ENCODE measurements around the gene TIMD4.
"Not testable (repeated sequence)": the region's sequence is repeated elsewhere in the genome, so short reads cannot be mapped to it uniquely, and the experiment has no call there.

The TIMD4 gene

GRCh38 chr5:156963125-156963524 is at the start of gene TIMD4:
Gene TIMD4, minus strand, starts transcription at chr5:156963226. Its CDS starts 28 bp downstream, at chr5:156963198.
- in situ Hi-C loops (cut with MboI; ENCODE audit: low sequenced_read_pairs) = no loop called here

DNA sequence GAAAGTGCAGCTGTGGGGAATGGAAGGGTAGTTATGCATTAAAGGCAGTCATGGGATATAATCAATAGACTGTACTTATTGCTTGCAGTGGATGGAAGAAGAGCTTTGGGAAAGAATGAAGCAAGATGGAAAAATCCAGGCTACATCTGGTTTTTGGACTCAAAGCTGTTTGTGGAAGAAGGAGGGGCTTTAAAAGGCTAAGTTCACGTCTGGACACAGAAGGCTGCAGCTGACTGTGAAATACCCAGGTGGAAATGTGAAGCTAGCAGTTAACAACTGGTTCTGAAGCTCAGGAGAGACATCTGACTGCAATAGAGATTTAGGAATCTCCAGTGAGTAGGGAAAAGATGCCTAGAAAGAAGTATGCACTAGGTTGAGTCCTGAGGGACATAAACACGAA is 43.2 kb upstream of the TIMD4 start:
- in situ Hi-C loops (cut with MboI; ENCODE audit: low sequenced_read_pairs) = no loop called here

- in situ Hi-C loops (cut with MboI; ENCODE audit: low sequenced_read_pairs) = no loop called here
Measured at GRCh38 chr5:157004893-157005551, 42.0 kb upstream of the TIMD4 start.

DNA sequence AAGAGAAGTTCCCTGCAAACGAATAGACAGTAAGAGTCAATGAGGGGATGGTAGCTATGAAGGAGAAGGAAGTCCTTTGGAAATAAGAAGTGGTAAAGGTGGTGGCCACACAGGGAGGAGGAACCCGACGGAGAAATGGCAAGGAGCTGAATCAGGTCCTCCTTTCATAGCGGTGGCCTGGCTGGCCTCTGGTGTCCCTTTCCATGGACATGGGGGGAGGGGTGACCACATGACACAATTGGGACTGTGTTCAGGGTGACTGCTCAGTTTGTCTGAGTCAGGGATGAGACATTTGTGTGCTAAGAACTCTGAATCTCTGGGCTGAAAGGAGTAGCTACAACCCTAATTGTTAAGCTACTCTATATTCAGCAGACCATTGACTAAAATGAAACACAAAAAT is 28.7 kb upstream of the TIMD4 start:
- in situ Hi-C loops (cut with MboI; ENCODE audit: low sequenced_read_pairs) = no loop called here

DNA sequence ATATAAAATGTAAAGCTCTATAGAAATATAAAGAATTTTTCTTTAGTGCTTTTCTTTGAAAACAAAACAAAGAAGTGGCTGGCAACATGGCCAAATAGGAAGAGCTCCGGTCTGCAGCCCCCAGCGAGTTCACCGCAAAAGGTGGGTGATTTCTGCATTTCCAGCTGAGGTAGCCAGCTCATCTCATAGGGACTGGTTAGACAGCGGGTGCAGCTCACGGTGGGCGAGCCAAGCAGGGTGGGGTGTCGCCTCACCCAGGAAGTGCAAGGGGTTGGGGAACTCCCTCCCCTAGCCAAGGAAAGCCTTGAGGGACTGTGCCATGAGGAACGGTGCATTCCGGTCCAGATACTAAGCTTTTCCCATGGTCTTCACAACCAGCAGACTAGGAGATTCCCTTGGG is 21.0 kb upstream of the TIMD4 start:
- in situ Hi-C loops (cut with MboI; ENCODE audit: low sequenced_read_pairs) = no loop called here

- in situ Hi-C loops (cut with MboI; ENCODE audit: low sequenced_read_pairs) = no loop called here
Measured at GRCh38 chr5:156981481-156981880, 18.5 kb upstream of the TIMD4 start.

DNA sequence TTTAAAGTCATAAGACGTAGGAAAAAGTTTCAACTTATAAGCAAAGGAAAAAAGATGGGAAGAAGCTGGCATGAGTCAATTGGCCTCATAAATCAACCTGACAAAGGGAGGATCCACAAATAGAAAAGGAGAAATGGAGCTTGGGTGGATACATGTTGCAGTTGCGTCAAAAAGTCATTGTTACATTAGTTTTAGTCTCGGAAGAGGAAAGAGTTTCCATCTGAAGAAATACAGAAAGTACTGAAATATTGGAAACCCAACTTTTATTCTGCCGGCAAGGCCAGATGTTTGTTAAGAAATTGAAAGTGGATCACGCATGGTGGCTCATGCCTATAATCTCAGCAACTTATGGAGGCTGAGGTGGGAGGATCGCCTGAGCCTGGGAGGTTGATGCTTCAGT is 11.3 kb upstream of the TIMD4 start:
- in situ Hi-C loops (cut with MboI; ENCODE audit: low sequenced_read_pairs) = no loop called here

GRCh38 chr5:156971848-156972525 is 9.0 kb upstream of the TIMD4 start:
- in situ Hi-C loops (cut with MboI; ENCODE audit: low sequenced_read_pairs) = no loop called here

GRCh38 chr5:156971415-156971814 is 8.4 kb upstream of the TIMD4 start:
- in situ Hi-C loops (cut with MboI; ENCODE audit: low sequenced_read_pairs) = no loop called here

DNA sequence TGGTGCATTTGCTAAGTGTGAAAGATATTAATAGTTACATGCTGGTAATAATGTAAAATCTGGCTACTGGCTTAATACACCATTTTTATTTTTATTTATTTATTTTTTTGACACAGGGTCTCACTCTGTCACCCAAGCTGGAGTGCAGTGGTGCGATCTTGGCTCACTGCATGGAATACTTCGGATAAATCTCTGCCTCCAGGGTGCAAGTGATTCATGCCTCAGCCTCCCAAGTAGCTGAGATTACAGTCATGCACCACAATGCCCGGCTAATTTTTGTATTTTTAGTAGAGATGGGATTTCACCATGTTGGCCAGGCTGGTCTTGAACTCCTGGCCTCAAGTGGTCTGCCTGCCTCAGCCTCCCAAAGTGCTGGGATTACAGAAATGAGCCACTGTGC is 4.4 kb upstream of the TIMD4 start:
- in situ Hi-C loops (cut with MboI; ENCODE audit: low sequenced_read_pairs) = not testable (repeated sequence)

DNA sequence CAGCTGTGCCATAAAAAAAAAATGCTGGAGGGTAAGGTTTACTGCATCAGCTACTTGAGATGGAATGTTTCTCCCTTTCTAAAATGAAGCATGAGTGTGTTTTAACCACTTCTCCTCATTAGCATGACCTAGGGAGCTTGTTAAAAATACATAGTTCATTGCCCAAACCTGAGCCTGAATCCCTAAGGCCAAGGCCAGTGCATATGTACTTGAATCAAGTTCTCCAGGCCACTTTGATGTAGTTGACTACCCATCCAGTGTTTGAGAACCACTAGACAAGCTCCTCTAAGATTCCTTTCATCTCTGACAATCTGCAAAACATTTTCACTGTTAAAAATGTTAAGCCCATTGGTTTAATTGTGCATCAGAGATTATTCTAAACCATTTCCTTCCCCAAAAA is 6.7 kb downstream of the TIMD4 start:
- in situ Hi-C loops (cut with MboI; ENCODE audit: low sequenced_read_pairs) = no loop called here

DNA sequence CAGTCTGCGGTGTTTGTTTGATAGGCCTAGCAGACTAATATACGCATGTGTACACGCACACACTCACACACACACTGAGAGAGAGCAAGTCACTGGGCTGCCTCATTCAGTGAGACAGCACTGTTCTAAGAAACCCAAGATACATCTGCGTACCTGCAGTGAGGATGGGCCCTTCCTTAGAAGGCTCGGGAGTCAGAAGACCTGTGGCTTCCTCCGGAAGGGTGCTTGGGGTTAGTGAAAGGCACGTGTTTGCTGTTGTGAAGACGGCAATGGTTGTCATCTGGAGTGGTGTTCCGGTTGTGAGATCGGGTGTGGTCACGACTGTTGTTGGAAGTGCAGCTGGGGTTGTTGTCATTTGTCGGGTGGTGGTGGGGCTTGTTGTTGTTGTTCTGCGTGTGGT is 11.7 kb downstream of the TIMD4 start:
- in situ Hi-C loops (cut with MboI; ENCODE audit: low sequenced_read_pairs) = no loop called here

- in situ Hi-C loops (cut with MboI; ENCODE audit: low sequenced_read_pairs) = no loop called here
Measured at GRCh38 chr5:156950716-156951115, 12.3 kb downstream of the TIMD4 start.

- in situ Hi-C loops (cut with MboI; ENCODE audit: low sequenced_read_pairs) = no loop called here
Measured at GRCh38 chr5:156949424-156949823, 13.6 kb downstream of the TIMD4 start.

GRCh38 chr5:156947925-156948324 is 15.1 kb downstream of the TIMD4 start:
- in situ Hi-C loops (cut with MboI; ENCODE audit: low sequenced_read_pairs) = no loop called here

- in situ Hi-C loops (cut with MboI; ENCODE audit: low sequenced_read_pairs) = no loop called here
Measured at GRCh38 chr5:156942064-156942463, 21.0 kb downstream of the TIMD4 start.

DNA sequence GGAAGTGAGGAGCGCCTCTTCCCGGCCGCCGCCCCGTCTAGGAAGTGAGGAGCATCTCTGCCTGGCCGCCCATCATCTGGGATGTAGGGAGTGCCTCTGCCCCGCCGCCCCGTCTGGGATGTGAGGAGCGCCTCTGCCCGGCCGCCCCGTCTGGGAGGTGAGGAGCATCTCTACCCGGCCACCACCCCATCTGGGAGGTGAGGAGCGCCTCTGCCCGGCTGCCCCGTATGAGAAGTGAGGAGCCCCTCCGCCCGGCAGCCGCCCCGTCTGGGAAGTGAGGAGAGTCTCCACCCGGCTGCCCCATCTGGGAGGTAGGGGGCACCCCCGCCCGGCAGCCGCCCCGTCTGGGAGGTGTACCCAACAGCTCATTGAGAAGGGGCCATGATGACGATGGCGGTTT is 22.6 kb downstream of the TIMD4 start:
- in situ Hi-C loops (cut with MboI; ENCODE audit: low sequenced_read_pairs) = not testable (repeated sequence)

DNA sequence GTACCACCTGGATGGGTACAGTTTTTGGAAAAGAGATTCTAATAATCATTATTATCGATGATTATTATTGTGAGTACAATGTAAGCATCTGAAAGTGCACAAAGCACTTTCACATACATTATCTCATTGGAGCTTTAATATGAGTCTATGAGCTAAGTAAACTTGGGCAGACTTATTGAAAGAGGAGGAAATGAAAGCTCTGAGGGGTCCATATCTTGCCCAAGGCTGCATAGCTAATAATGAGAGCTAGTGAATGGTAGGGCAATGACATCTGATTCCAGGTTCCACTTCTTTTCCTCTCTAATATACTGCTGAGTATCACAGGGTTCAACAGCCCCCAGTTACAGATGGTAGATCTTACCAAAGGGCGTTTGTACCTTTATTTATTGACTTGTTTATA is 26.1 kb downstream of the TIMD4 start:
- in situ Hi-C loops (cut with MboI; ENCODE audit: low sequenced_read_pairs) = no loop called here

GRCh38 chr5:156934450-156935211 is 28.4 kb downstream of the TIMD4 start:
- in situ Hi-C loops (cut with MboI; ENCODE audit: low sequenced_read_pairs) = no loop called here

- in situ Hi-C loops (cut with MboI; ENCODE audit: low sequenced_read_pairs) = no loop called here
Measured at GRCh38 chr5:156929366-156929948, 33.6 kb downstream of the TIMD4 start.

- in situ Hi-C loops (cut with MboI; ENCODE audit: low sequenced_read_pairs) = no loop called here
Measured at GRCh38 chr5:156927545-156927944, 35.5 kb downstream of the TIMD4 start.

GRCh38 chr5:156925767-156926166 is 37.3 kb downstream of the TIMD4 start:
- in situ Hi-C loops (cut with MboI; ENCODE audit: low sequenced_read_pairs) = not testable (repeated sequence)
